Psoas muscle (tissue), 8 donors: ENCODE measurements around the gene TFF1. TPM values are rescaled to one million over a fixed set of nuclear protein-coding genes. Genes with fewer than 3 reads are reported as not detected.

ENCODE experiments used
- ATAC-seq, 4 donors: fragments of 200-7000 bp; cut with Tn5 transposase; one replicate each; pipeline ENCODE4 v1.9.1; 2020; ENCODE audit warnings: moderate library complexity in 3 of 4, mild to moderate bottlenecking in 2 of 4
- DNase-seq, 2 donors: peaks; one replicate each; pipeline ENCODE4 v3.0.0-alpha.2; 2020
- H3K27ac ChIP-seq: fragments of 200-600 bp; one replicate; pipeline ENCODE4 v1.8.0; 2022
- H3K27me3 ChIP-seq, 3 donors: fragments of 200-600 bp in 1 of 3; one replicate each; pipeline versions ENCODE4 v1.6.1 to v1.8.0; 2013 to 2022; ENCODE audit warnings: low read length in 2 of 3, mild to moderate bottlenecking in 2 of 3, moderate library complexity in 1 of 3; ENCODE audit not compliant: insufficient read depth in 3 of 3
- H3K36me3 ChIP-seq, 2 donors: fragments of 200-600 bp in 1 of 2; one replicate each; pipeline versions ENCODE4 v1.6.1 to v1.8.0; 2013 to 2022; ENCODE audit warnings: low read depth in 1 of 2, mild to moderate bottlenecking in 1 of 2, moderate library complexity in 1 of 2; ENCODE audit not compliant: insufficient read depth in 1 of 2
- H3K4me1 ChIP-seq: fragments of 200-600 bp; one replicate; pipeline ENCODE4 v1.8.0; 2022
- H3K4me3 ChIP-seq: fragments of 200-600 bp; one replicate; pipeline ENCODE4 v1.8.0; 2022; ENCODE audit warnings: mild to moderate bottlenecking
- H3K9me3 ChIP-seq: fragments of 200-600 bp; one replicate; pipeline ENCODE4 v1.8.0; 2022
- WGBS, 3 donors: extraction: QIAGEN DNeasy Blood & Tissue Kit; methylation state at CpG; one replicate each; pipeline versions ENCODE4 v1.1.6 to v1.1.7; 2013; 5-methylcytosine and 5-hydroxymethylcytosine counted together
- intact Hi-C, 2 donors: fragments of 100-400 bp; cut with DNase I; formaldehyde crosslinking; loops; one replicate each; pipeline versions ENCODE4 v1.11.0 to v1.14.2; 2022
- polyA plus RNA-seq, 3 donors: library from polyadenylated mRNA; stranded (reverse); fragments of 200-250 nt; gene quantifications; one replicate each; pipeline ENCODE4 v1.2.3, GENCODE V29; 2013
- total RNA-seq, 4 donors: library from RNA; stranded (reverse); fragmentation: NEBNext Ultra II Directional in 2 of 4; extraction: Animal tissue kit (Norgen Biotek cat#: 25700) in 2 of 4; gene quantifications; one replicate each; pipeline versions ENCODE4 v1.2.1 to v1.2.4, GENCODE V29; 2021 to 2023
- TF ChIP-seq, protein P1 (sequence below): fragments of 200-600 bp; IDR thresholded peaks from one replicate; pipeline ENCODE4 v1.8.0; 2022; ENCODE audit warnings: antibody characterized with exemption
- donor health status: healthy with polysubstance abuse.
- donor health status: DM: no; HTN: no; CAD: no; lungs with moderate emphysema.
- donor health status: Bipolar disorder and iron deficiency.
- donor health status: healthy.
- donor health status: DM: yes; HTN: yes; CAD: no.
- donor health status: DM: no; HTN: no; CAD: no.
- donor health status: DM: no; HTN: no; CAD: no.
- donor health status: DM: yes; HTN: yes; CAD: no.

The TFF1 gene
- total and polyA plus RNA-seq, 7 donors: 0.16 TPM; not detected in 6

DNA sequence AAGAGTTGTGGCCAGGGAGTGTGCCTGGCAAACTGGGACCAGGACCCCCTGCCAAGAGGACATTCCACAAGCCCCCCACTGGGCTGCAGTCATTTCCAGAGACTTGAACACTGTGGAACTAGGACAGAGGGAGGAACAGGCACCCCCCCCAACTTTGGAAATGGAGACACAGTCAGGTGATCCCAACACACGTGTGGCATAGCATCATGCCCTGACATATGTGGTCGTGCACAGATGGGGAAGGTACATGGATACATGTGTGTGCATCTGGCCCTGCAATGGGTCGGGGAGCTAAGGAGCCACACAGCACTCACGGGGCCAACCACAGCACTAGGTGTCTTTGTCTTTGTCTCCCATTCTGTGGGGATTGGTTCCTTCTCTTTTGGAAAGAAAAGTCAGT lies 44.5 kb downstream of the TFF1 start:
- no peaks in the 10 kb centered on the region for H3K36me3 ChIP-seq
- no peak overlapping the region for H3K4me3 ChIP-seq
- intact Hi-C loops: no loop called here
- DNase-seq (no peak), ATAC-seq (no peak)
- H3K27ac ChIP-seq: no peak overlapping the region
- 80 to 88% (median 82%) methylated on average over 4 of the region's 4 CpGs for WGBS, 3 donors
- TF ChIP-seq, protein P1, sequence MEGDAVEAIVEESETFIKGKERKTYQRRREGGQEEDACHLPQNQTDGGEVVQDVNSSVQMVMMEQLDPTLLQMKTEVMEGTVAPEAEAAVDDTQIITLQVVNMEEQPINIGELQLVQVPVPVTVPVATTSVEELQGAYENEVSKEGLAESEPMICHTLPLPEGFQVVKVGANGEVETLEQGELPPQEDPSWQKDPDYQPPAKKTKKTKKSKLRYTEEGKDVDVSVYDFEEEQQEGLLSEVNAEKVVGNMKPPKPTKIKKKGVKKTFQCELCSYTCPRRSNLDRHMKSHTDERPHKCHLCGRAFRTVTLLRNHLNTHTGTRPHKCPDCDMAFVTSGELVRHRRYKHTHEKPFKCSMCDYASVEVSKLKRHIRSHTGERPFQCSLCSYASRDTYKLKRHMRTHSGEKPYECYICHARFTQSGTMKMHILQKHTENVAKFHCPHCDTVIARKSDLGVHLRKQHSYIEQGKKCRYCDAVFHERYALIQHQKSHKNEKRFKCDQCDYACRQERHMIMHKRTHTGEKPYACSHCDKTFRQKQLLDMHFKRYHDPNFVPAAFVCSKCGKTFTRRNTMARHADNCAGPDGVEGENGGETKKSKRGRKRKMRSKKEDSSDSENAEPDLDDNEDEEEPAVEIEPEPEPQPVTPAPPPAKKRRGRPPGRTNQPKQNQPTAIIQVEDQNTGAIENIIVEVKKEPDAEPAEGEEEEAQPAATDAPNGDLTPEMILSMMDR: no peak
- peaks cover 0 to 13% (median 1%) of the 10 kb centered on the region in 3 donors for H3K27me3 ChIP-seq
- no peaks in the 10 kb centered on the region for H3K4me1 ChIP-seq
- H3K9me3 ChIP-seq: no peaks in the 10 kb centered on the region

DNA sequence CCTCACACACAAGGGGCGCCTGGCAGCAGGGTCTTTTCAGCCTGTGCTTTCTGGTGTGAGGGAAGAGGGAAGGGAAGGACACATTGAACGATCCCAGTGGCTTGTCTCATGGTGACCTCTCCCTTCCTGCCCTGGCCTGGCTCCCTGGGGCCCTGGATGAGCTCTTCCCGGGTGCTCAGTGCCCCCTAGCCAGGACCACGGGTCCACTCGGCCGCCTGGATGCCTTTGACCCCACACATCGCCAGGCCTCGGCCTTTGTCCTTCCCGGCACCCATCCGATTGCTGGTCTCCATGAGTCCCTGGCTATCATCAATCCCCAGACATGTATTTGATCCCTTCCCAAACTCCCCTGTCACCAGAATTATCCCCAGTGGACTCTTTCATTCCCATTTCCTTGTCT lies 45.1 kb downstream of the TFF1 start:
- H3K9me3 ChIP-seq: no peaks in the 10 kb centered on the region
- no peaks in the 10 kb centered on the region for H3K4me1 ChIP-seq
- intact Hi-C loops: no loop called here
- H3K4me3 ChIP-seq: no peak overlapping the region
- WGBS, 3 donors: 84 to 93% (median 87%) methylated on average over 9 to 10 of the region's 10 CpGs
- peaks cover 0 to 13% (median 1%) of the 10 kb centered on the region in 3 donors for H3K27me3 ChIP-seq
- no peak overlapping the region for H3K27ac ChIP-seq
- DNase-seq: no peak
- ATAC-seq: no peak
- no peaks in the 10 kb centered on the region for H3K36me3 ChIP-seq
- TF ChIP-seq, protein P1: no peak

DNA sequence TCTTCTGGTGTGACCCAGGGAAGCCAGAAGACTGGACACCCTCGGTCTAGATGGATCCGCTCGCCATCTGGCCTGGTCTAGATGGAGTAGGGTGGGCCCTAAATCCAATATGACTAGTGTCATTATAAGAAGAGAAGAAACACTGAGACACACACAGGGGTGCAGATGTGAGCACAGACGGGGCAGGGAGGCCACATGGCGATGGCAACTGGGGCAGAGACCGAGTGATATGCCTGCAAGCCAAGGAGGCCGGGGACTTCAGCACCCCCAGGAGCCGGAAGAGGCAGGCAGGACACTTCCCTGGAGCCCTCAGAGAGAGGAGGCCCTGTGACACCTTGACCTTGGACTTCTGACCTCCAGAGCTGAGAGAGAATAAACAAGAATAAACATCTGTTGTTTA lies 45.5 kb downstream of the TFF1 start:
- ATAC-seq: no peak
- Histone ChIP-seq H3K36me3 (no peaks in the 10 kb centered on the region), H3K9me3 (no peaks in the 10 kb centered on the region), H3K4me1 (no peaks in the 10 kb centered on the region), H3K27me3 (peaks cover 0 to 13% (median 1%) of the 10 kb centered on the region in 3 donors), H3K27ac (no peak overlapping the region), H3K4me3 (no peak overlapping the region)
- TF ChIP-seq, protein P1: no peak
- intact Hi-C loops: no loop called here
- WGBS, 3 donors: 89 to 92% (median 91%) methylated on average over 8 of the region's 8 CpGs
- DNase-seq: no peak

DNA sequence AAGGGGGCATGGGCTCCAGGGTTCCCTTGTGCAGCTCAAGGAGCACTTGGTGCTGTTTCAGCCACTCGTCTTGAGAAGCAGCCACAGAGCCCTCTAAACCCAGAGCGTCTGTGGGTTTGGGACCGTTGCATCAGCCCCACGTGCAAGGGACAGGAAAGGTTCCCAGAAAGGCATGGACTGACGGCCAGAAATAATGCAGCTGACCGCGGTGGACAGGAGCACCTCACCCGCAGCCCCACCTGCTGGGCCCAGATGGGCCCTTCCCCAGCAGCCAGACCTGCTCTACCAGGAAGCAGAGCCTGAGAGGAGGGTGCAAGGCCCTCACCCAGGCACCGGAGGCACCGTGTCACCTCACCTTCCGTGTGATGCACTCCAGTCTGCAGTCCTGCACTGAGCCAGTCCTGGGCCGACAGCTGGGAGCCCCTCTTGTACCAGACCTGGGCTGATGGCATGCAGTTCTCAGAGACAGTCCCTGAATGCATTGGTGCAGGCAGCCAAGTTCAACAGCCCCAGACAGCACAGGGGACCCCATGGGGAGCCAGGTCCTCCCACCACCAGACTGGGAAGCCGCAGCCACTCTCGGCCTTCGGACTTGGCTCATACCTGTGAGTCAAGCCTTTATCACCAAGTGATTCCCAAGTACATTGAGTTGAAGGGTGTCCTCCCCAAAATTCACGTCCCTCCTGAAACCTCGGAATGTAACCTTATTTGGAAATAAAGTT lies 46.3 kb downstream of the TFF1 start:
- WGBS, 3 donors: 67 to 77% (median 73%) methylated on average over 16 to 17 of the region's 17 CpGs
- ATAC-seq (peak in 1 of 4 donors; percentile 35), DNase-seq (no peak)
- TF ChIP-seq, protein P1: no peak
- no peak overlapping the region for H3K27ac ChIP-seq
- no peak overlapping the region for H3K4me3 ChIP-seq
- intact Hi-C loops: no loop called here
- no peaks in the 10 kb centered on the region for H3K9me3 ChIP-seq
- no peaks in the 10 kb centered on the region for H3K4me1 ChIP-seq
- peaks cover 0 to 9% (median 1%) of the 10 kb centered on the region in 3 donors for H3K27me3 ChIP-seq
- no peaks in the 10 kb centered on the region for H3K36me3 ChIP-seq

DNA sequence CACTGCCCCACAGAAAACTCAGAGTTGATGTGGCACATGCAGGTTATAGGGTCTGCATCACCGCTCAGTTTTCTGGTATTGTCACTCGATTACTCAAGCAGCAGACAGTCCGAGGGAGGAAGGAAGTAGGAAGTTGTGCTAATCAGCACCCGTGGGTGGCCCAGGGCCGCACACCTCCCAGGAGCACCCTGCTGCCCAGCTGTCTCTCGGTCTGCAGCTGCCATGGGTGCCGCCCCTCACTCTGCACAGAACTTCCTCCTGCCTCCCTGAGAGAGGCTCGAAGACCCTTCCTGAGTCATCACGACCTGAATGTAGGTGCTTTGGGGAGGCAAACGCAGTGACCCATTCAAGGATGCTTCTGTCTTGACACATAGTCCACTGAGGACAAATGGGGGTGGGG lies 47.0 kb downstream of the TFF1 start:
- WGBS, 3 donors: 63 to 67% (median 64%) methylated on average over 10 of the region's 10 CpGs
- H3K36me3 ChIP-seq: no peaks in the 10 kb centered on the region
- H3K27ac ChIP-seq: no peak overlapping the region
- DNase-seq (no peak), ATAC-seq (no peak)
- no peaks in the 10 kb centered on the region for H3K4me1 ChIP-seq
- TF ChIP-seq, protein P1: no peak
- peaks cover 0 to 9% (median 1%) of the 10 kb centered on the region in 3 donors for H3K27me3 ChIP-seq
- intact Hi-C loops: no loop called here
- no peaks in the 10 kb centered on the region for H3K9me3 ChIP-seq
- H3K4me3 ChIP-seq: no peak overlapping the region
